H9 (cell line): ENCODE measurements around the gene GPC3. TPM values are rescaled to one million over a fixed set of nuclear protein-coding genes. Genes with fewer than 3 reads are reported as not detected.

Experiments used
- DNase-seq: peaks from one replicate; pipeline ENCODE4 v3.0.0-alpha.2; 2017
- H2AFZ ChIP-seq: one replicate; pipeline ENCODE4 v1.6.1; 2013; ENCODE audit warnings: mild to moderate bottlenecking, low read length, control low read depth, moderate library complexity
- H2AK5ac ChIP-seq: 2 replicates; pipeline ENCODE4 v1.6.1; 2013; ENCODE audit warnings: low read length, control low read depth, mixed read lengths; ENCODE audit not compliant: insufficient read length
- H2BK120ac ChIP-seq: one replicate; pipeline ENCODE4 v1.6.1; 2013; ENCODE audit warnings: low read depth, mild to moderate bottlenecking, low read length, control low read depth, inconsistent platforms; ENCODE audit not compliant: poor library complexity, severe bottlenecking
- H2BK12ac ChIP-seq: 2 replicates; pipeline ENCODE4 v1.6.1; 2013; ENCODE audit warnings: low read length, control low read depth, mixed read lengths, low read depth; ENCODE audit not compliant: insufficient read length
- H2BK15ac ChIP-seq: 2 replicates; pipeline ENCODE4 v1.6.1; 2013; ENCODE audit warnings: low read depth, low read length, control low read depth
- H2BK20ac ChIP-seq: one replicate; pipeline ENCODE4 v1.6.1; 2013; ENCODE audit warnings: low read depth, mild to moderate bottlenecking, low read length, control low read depth, inconsistent platforms; ENCODE audit not compliant: poor library complexity, severe bottlenecking
- H2BK5ac ChIP-seq: 2 replicates; pipeline ENCODE4 v1.6.1; 2013; ENCODE audit warnings: low read length, control low read depth, mixed read lengths; ENCODE audit not compliant: insufficient read length
- H3K14ac ChIP-seq: 2 replicates; pipeline ENCODE4 v1.6.1; 2013; ENCODE audit warnings: low read length, control low read depth; ENCODE audit not compliant: insufficient read depth
- H3K18ac ChIP-seq: 2 replicates; pipeline ENCODE4 v1.6.1; 2013; ENCODE audit warnings: low read depth, mild to moderate bottlenecking, mixed read lengths, low read length, control low read depth; ENCODE audit not compliant: insufficient read length
- H3K23ac ChIP-seq: 2 replicates; pipeline ENCODE4 v1.6.1; 2013; ENCODE audit warnings: low read length, control low read depth, mixed read lengths, low read depth; ENCODE audit not compliant: insufficient read length
- H3K23me2 ChIP-seq: 2 replicates; pipeline ENCODE4 v1.6.1; 2013; ENCODE audit warnings: low read depth, mild to moderate bottlenecking, mixed read lengths, low read length, control low read depth; ENCODE audit not compliant: insufficient read length, poor library complexity, severe bottlenecking
- H3K27ac ChIP-seq: 2 replicates; pipeline ENCODE4 v1.5.1; 2013; ENCODE audit warnings: low read length, control low read depth, mixed read lengths, low read depth; ENCODE audit not compliant: insufficient read length
- H3K27me3 ChIP-seq: 2 replicates; pipeline ENCODE4 v1.6.1; 2013; ENCODE audit warnings: low read length, control low read depth, inconsistent platforms; ENCODE audit not compliant: insufficient read depth
- H3K4ac ChIP-seq: 2 replicates; pipeline ENCODE4 v1.6.1; 2013; ENCODE audit warnings: low read depth, mild to moderate bottlenecking, control low read depth, inconsistent platforms, low read length, moderate library complexity
- H3K4me1 ChIP-seq: 2 replicates; pipeline ENCODE4 v1.6.1; 2013; ENCODE audit warnings: low read length, control low read depth, inconsistent platforms; ENCODE audit not compliant: insufficient read depth
- H3K4me2 ChIP-seq: 2 replicates; pipeline ENCODE4 v1.6.1; 2013; ENCODE audit warnings: low read length, control low read depth, mixed read lengths; ENCODE audit not compliant: insufficient read length, insufficient read depth
- H3K56ac ChIP-seq: 2 replicates; pipeline ENCODE4 v1.6.1; 2013; ENCODE audit warnings: low read depth, mild to moderate bottlenecking, mixed read lengths, low read length, control low read depth; ENCODE audit not compliant: insufficient read length
- H3K79me1 ChIP-seq: 2 replicates; pipeline ENCODE4 v1.6.1; 2013; ENCODE audit warnings: low read depth, mild to moderate bottlenecking, moderate library complexity, low read length, control low read depth, inconsistent platforms; ENCODE audit not compliant: insufficient read depth, poor library complexity, severe bottlenecking
- H3K79me2 ChIP-seq: 2 replicates; pipeline ENCODE4 v1.6.1; 2013; ENCODE audit warnings: low read length, control low read depth, inconsistent platforms; ENCODE audit not compliant: insufficient read depth
- H3K9ac ChIP-seq: 2 replicates; pipeline ENCODE4 v1.6.1; 2013; ENCODE audit warnings: low read length, control low read depth, mixed read lengths; ENCODE audit not compliant: insufficient read length; ENCODE audit errors: extremely low read depth
- H3K9me3 ChIP-seq: one replicate; pipeline ENCODE4 v1.6.1; 2013; ENCODE audit warnings: low read depth, low read length, inconsistent platforms; ENCODE audit not compliant: control insufficient read depth
- H3T11ph ChIP-seq: one replicate; pipeline ENCODE4 v1.6.1; 2013; ENCODE audit warnings: mild to moderate bottlenecking, low read length, control low read depth, inconsistent platforms
- H4K20me1 ChIP-seq: one replicate; pipeline ENCODE4 v1.6.1; 2013; ENCODE audit not compliant: control insufficient read depth, insufficient read length, insufficient read depth
- H4K5ac ChIP-seq: 2 replicates; pipeline ENCODE4 v1.6.1; 2013; ENCODE audit warnings: low read depth, mild to moderate bottlenecking, mixed read lengths, low read length, control low read depth; ENCODE audit not compliant: insufficient read length
- H4K8ac ChIP-seq: replicated peaks from 2 replicates; pipeline ENCODE4 v1.6.1; 2013; ENCODE audit warnings: low read length, control low read depth, mixed read lengths, low read depth; ENCODE audit not compliant: insufficient read length
- H4K91ac ChIP-seq: 2 replicates; pipeline ENCODE4 v1.6.1; 2013; ENCODE audit warnings: low read depth, mild to moderate bottlenecking, moderate library complexity, mixed read lengths, low read length, control low read depth; ENCODE audit not compliant: insufficient read length
- H3K27ac Mint-ChIP-seq, 3 experiments: 2 replicates in 2 of 3; 3 replicates in 1 of 3; pipeline ENCODE4 v1.8.0; 2020 to 2021; ENCODE audit warnings: mixed read lengths in 3 of 3, mild to moderate bottlenecking in 1 of 3, moderate library complexity in 1 of 3
- H3K27me3 Mint-ChIP-seq: 2 replicates; pipeline ENCODE4 v1.8.0; 2021; ENCODE audit warnings: low read depth, mild to moderate bottlenecking, moderate library complexity, mixed read lengths
- H3K36me3 Mint-ChIP-seq, 3 experiments: 2 replicates in 2 of 3; 3 replicates in 1 of 3; pipeline ENCODE4 v1.8.0; 2020 to 2021; ENCODE audit warnings: low read depth in 3 of 3, mixed read lengths in 3 of 3; ENCODE audit not compliant: insufficient read depth in 1 of 3
- H3K4me1 Mint-ChIP-seq, 2 experiments: 2 replicates each; pipeline ENCODE4 v1.8.0; 2020; ENCODE audit warnings: mixed read lengths in 2 of 2
- H3K4me3 Mint-ChIP-seq, 2 experiments: 2 replicates in 1 of 2; 3 replicates in 1 of 2; pipeline ENCODE4 v1.8.0; 2020 to 2021; ENCODE audit warnings: mild to moderate bottlenecking in 2 of 2, mixed read lengths in 2 of 2, moderate library complexity in 1 of 2
- H3K9me3 Mint-ChIP-seq, 2 experiments: 2 replicates in 1 of 2; 3 replicates in 1 of 2; pipeline ENCODE4 v1.8.0; 2020; ENCODE audit warnings: mild to moderate bottlenecking in 2 of 2, mixed read lengths in 2 of 2, moderate library complexity in 1 of 2
- WGBS: extraction: QIAGEN DNeasy Blood & Tissue Kit; methylation state at CpG from one replicate; pipeline ENCODE4 v1.1.7; 2013; ENCODE audit warnings: missing lambda C conversion rate, low lambda C conversion rate, mixed read lengths; ENCODE audit not compliant: insufficient read length; ENCODE audit errors: extremely low coverage; 5-methylcytosine and 5-hydroxymethylcytosine counted together
- total RNA-seq: library from RNA; stranded (reverse); gene quantifications from 2 replicates; pipeline ENCODE4 v1.2.1, GENCODE V29; 2021
- TF ChIP-seq, protein P1 (sequence below): fragments of 200-600 bp; sonication (generic); conservative IDR thresholded peaks from 3 replicates; pipeline ENCODE4 v1.8.0; 2021; ENCODE audit warnings: antibody characterized with exemption, mild to moderate bottlenecking

Gene GPC3
- total RNA-seq, 1 experiment from 2014 or later: 108 TPM

DNA sequence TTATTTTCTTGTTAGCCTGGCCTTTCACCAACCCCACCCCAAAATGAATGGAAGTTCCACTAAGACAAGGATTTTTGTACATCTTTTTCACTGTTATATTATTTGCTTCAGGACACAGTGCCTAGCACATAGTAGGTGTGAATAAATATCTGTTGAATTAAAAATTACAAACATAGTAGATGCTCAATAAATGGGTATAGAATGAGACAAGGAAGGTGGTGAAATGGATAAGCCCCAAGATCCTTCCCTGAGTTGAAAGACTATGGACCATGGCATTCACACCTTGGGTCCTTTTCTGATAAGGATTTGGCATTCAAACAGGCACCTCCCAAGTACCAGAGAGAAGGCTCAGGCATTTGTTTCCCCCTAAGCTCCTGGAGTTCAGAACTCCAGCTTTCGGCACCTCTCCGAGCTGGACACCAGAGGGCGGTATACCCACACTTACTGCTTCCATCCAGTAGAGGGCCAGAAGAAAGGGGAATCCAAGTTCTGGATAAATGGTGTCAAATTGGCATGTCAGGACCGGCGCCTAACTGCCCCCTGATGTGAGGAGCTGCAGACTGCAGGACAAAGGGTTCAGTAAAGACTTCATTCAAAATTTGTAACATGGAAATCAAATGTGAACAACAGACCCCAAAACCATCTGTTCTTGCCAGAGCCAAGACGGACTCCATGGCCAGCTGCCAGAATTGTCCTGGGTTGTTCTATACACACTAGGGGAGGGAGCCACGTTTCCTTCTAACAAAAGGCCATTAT lies 193.0 kb downstream of the GPC3 start:
- H3K36me3 Mint-ChIP-seq: peaks cover 0 to 4% (median 0%) of the 10 kb centered on the region in 3 experiments; a peak in 1 of 7 replicates
- peak overlapping the region; percentile 27 to 40; a peak in 2 of 5 replicates for H3K4me3 Mint-ChIP-seq
- Histone ChIP-seq H3T11ph (no peak overlapping the region), H3K4ac (no peak overlapping the region), H4K20me1 (no peaks in the 10 kb centered on the region), H2BK15ac (no peak overlapping the region), H2BK12ac (no peak overlapping the region), H3K14ac (no peak overlapping the region), H3K4me1 (no peaks in the 10 kb centered on the region), H4K5ac (no peak overlapping the region), H2BK5ac (no peak overlapping the region), H3K56ac (no peak overlapping the region), H4K91ac (no peak overlapping the region), H3K4me2 (peak overlapping the region; percentile 31), H2AFZ (no peak overlapping the region), H2BK120ac (no peak overlapping the region), H3K27ac (no peak overlapping the region), H2BK20ac (no peak overlapping the region), H3K79me1 (no peaks in the 10 kb centered on the region), H3K18ac (no peak overlapping the region), H3K23ac (no peak overlapping the region), H4K8ac (no peak overlapping the region), H3K9ac (no peak overlapping the region), H3K23me2 (no peaks in the 10 kb centered on the region), H3K9me3 (no peaks in the 10 kb centered on the region), H2AK5ac (no peak overlapping the region), H3K27me3 (no peaks in the 10 kb centered on the region), H3K79me2 (no peaks in the 10 kb centered on the region)
- TF ChIP-seq, protein P1, sequence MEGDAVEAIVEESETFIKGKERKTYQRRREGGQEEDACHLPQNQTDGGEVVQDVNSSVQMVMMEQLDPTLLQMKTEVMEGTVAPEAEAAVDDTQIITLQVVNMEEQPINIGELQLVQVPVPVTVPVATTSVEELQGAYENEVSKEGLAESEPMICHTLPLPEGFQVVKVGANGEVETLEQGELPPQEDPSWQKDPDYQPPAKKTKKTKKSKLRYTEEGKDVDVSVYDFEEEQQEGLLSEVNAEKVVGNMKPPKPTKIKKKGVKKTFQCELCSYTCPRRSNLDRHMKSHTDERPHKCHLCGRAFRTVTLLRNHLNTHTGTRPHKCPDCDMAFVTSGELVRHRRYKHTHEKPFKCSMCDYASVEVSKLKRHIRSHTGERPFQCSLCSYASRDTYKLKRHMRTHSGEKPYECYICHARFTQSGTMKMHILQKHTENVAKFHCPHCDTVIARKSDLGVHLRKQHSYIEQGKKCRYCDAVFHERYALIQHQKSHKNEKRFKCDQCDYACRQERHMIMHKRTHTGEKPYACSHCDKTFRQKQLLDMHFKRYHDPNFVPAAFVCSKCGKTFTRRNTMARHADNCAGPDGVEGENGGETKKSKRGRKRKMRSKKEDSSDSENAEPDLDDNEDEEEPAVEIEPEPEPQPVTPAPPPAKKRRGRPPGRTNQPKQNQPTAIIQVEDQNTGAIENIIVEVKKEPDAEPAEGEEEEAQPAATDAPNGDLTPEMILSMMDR: peak; percentile 100
- peak; percentile 80 for DNase-seq
- H3K27me3 Mint-ChIP-seq: no peaks in the 10 kb centered on the region
- no peaks in the 10 kb centered on the region for H3K9me3 Mint-ChIP-seq
- peaks cover 39 to 51% of the 10 kb centered on the region in 2 experiments for H3K4me1 Mint-ChIP-seq
- H3K27ac Mint-ChIP-seq: peak overlapping the region in 1 of 3 experiments; percentile 68; a peak in 1 of 7 replicates
- WGBS: no CpG with 5 or more reads among the region's 7 CpGs
